NK-92 (cell line): ENCODE data around the gene ADAMTSL1.

Source experiments
- DNase-seq: peaks from one replicate; lab custom pipeline; 2025; ENCODE audit not compliant: unreplicated experiment; lab: John Stamatoyannopoulos, UW

Gene ADAMTSL1

GRCh38 chr9:18548456-18548855 is 74.5 kb downstream of the ADAMTSL1 start:
- no peak for DNase-seq

GRCh38 chr9:18549772-18550171 is 75.8 kb downstream of the ADAMTSL1 start:
- no peak for DNase-seq

- DNase-seq, result no peak
Measured at GRCh38 chr9:18550286-18550685, 76.3 kb downstream of the ADAMTSL1 start.

- DNase-seq, result no peak
Measured at GRCh38 chr9:18554244-18554643, 80.3 kb downstream of the ADAMTSL1 start.

- DNase-seq, result no peak
Measured at GRCh38 chr9:18555105-18555883, 81.3 kb downstream of the ADAMTSL1 start.

GRCh38 chr9:18564018-18564880 is 90.3 kb downstream of the ADAMTSL1 start:
- DNase-seq, result no peak

GRCh38 chr9:18566121-18566520 is 92.2 kb downstream of the ADAMTSL1 start:
- no peak for DNase-seq

GRCh38 chr9:18568973-18569372 is 95.0 kb downstream of the ADAMTSL1 start:
- DNase-seq, result no peak

GRCh38 chr9:18569941-18570630 is 96.1 kb downstream of the ADAMTSL1 start:
- DNase-seq, result no peak

GRCh38 chr9:18573021-18573556 is 99.1 kb downstream of the ADAMTSL1 start:
- no peak for DNase-seq

- DNase-seq, result no peak
Measured at GRCh38 chr9:18575686-18576085, 101.7 kb downstream of the ADAMTSL1 start.

GRCh38 chr9:18579536-18579935 is 105.6 kb downstream of the ADAMTSL1 start:
- DNase-seq, result no peak

- no peak for DNase-seq
Measured at GRCh38 chr9:18580151-18580550, 106.2 kb downstream of the ADAMTSL1 start.

- DNase-seq, result no peak
Measured at GRCh38 chr9:18585996-18586395, 112.0 kb downstream of the ADAMTSL1 start.

- no peak for DNase-seq
Measured at GRCh38 chr9:18588002-18588401, 114.0 kb downstream of the ADAMTSL1 start.

- DNase-seq, result no peak
Measured at GRCh38 chr9:18591261-18591660, 117.3 kb downstream of the ADAMTSL1 start.

- no peak for DNase-seq
Measured at GRCh38 chr9:18594837-18595236, 120.9 kb downstream of the ADAMTSL1 start.

GRCh38 chr9:18595597-18595996 is 121.6 kb downstream of the ADAMTSL1 start:
- DNase-seq, result no peak

GRCh38 chr9:18596920-18597319 is 123.0 kb downstream of the ADAMTSL1 start:
- no peak for DNase-seq

- no peak for DNase-seq
Measured at GRCh38 chr9:18598969-18599368, 125.0 kb downstream of the ADAMTSL1 start.

- DNase-seq, result no peak
Measured at GRCh38 chr9:18601026-18601425, 127.1 kb downstream of the ADAMTSL1 start.
